GM21825 (cell line): ENCODE results near the gene TFRC.
"Not testable (repeated sequence)": the region's sequence is repeated elsewhere in the genome, so short reads cannot be mapped to it uniquely, and the experiment has no call there.

ENCODE experiments used
- ATAC-seq: cut with Tn5 transposase; IDR thresholded peaks from one replicate; pipeline ENCODE4 v1.9.1; 2021; ENCODE audit warnings: mild to moderate bottlenecking, moderate library complexity; ENCODE audit not compliant: unreplicated experiment

The TFRC gene

GRCh38 chr3:196049653-196050052, 32.2 kb downstream of the TFRC start:
- ATAC-seq: no peak

- no peak for ATAC-seq
Observed at GRCh38 chr3:196048922-196049598, 32.8 kb downstream of the TFRC start.

GRCh38 chr3:196047391-196048030, 34.4 kb downstream of the TFRC start:
- ATAC-seq: no peak

GRCh38 chr3:196044513-196044912, 37.4 kb downstream of the TFRC start:
- no peak for ATAC-seq

- no peak for ATAC-seq
Observed at GRCh38 chr3:196042673-196043072, 39.2 kb downstream of the TFRC start.

GRCh38 chr3:196039359-196039758, 42.5 kb downstream of the TFRC start:
- no peak for ATAC-seq

GRCh38 chr3:196026059-196026458, 55.8 kb downstream of the TFRC start:
- ATAC-seq: not testable (repeated sequence)

GRCh38 chr3:196024968-196025367, 56.9 kb downstream of the TFRC start:
- no peak for ATAC-seq

- no peak for ATAC-seq
Observed at GRCh38 chr3:196023947-196024346, 57.9 kb downstream of the TFRC start.

- ATAC-seq: not testable (repeated sequence)
Observed at GRCh38 chr3:196022499-196022878, 59.4 kb downstream of the TFRC start.

GRCh38 chr3:196020373-196020772, 61.5 kb downstream of the TFRC start:
- ATAC-seq: no peak

GRCh38 chr3:196019576-196019975, 62.3 kb downstream of the TFRC start:
- ATAC-seq: not testable (repeated sequence)

GRCh38 chr3:196018159-196018558, 63.7 kb downstream of the TFRC start:
- ATAC-seq: not testable (repeated sequence)

GRCh38 chr3:196016485-196016884, 65.4 kb downstream of the TFRC start:
- no peak for ATAC-seq

- no peak for ATAC-seq
Observed at GRCh38 chr3:196016059-196016458, 65.8 kb downstream of the TFRC start.

GRCh38 chr3:196013587-196014487, 68.1 kb downstream of the TFRC start:
- no peak for ATAC-seq

- no peak for ATAC-seq
Observed at GRCh38 chr3:196012941-196013476, 68.9 kb downstream of the TFRC start.

GRCh38 chr3:196012481-196012880, 69.4 kb downstream of the TFRC start:
- no peak for ATAC-seq

- ATAC-seq: no peak
Observed at GRCh38 chr3:196009456-196009855, 72.4 kb downstream of the TFRC start.

- no peak for ATAC-seq
Observed at GRCh38 chr3:196008929-196009328, 73.0 kb downstream of the TFRC start.

GRCh38 chr3:196008387-196008786, 73.5 kb downstream of the TFRC start:
- ATAC-seq: no peak
